Mesothelial cell of epicardium (in vitro differentiated cells): ENCODE results near the gene PHF23. TPM values are rescaled to one million over a fixed set of nuclear protein-coding genes. Genes with fewer than 3 reads are reported as not detected.

Experiments
- DNase-seq, 2 experiments: peaks; one replicate each; pipeline ENCODE4 v3.0.0; 2021; ENCODE audit warnings: low spot score in 2 of 2; ENCODE audit not compliant: unreplicated experiment in 2 of 2
- H3K27ac Mint-ChIP-seq: 2 replicates; pipeline ENCODE4 v1.8.0; 2021; ENCODE audit warnings: mixed read lengths
- H3K27me3 Mint-ChIP-seq: 2 replicates; pipeline ENCODE4 v1.8.0; 2021; ENCODE audit warnings: low read depth, mixed read lengths
- H3K36me3 Mint-ChIP-seq: 2 replicates; pipeline ENCODE4 v1.8.0; 2021; ENCODE audit warnings: mixed read lengths
- H3K4me1 Mint-ChIP-seq: 2 replicates; pipeline ENCODE4 v1.8.0; 2021; ENCODE audit warnings: mixed read lengths
- H3K4me3 Mint-ChIP-seq: 2 replicates; pipeline ENCODE4 v1.8.0; 2021; ENCODE audit warnings: mild to moderate bottlenecking, moderate library complexity, mixed read lengths
- H3K9me3 Mint-ChIP-seq: 2 replicates; pipeline ENCODE4 v1.8.0; 2021; ENCODE audit warnings: mixed read lengths
- total RNA-seq: library from RNA; stranded (reverse); gene quantifications from 3 replicates; pipeline ENCODE4 v1.2.1, GENCODE V29; 2021
- TF ChIP-seq, protein P1 (sequence below): fragments of 200-600 bp; sonication (generic); IDR thresholded peaks from one replicate; pipeline ENCODE4 v1.5.0; 2021; ENCODE audit warnings: antibody characterized with exemption; ENCODE audit not compliant: unreplicated experiment

PHF23 gene
- total RNA-seq, 1 donor from 2014 or later, result 57.1 TPM

DNA sequence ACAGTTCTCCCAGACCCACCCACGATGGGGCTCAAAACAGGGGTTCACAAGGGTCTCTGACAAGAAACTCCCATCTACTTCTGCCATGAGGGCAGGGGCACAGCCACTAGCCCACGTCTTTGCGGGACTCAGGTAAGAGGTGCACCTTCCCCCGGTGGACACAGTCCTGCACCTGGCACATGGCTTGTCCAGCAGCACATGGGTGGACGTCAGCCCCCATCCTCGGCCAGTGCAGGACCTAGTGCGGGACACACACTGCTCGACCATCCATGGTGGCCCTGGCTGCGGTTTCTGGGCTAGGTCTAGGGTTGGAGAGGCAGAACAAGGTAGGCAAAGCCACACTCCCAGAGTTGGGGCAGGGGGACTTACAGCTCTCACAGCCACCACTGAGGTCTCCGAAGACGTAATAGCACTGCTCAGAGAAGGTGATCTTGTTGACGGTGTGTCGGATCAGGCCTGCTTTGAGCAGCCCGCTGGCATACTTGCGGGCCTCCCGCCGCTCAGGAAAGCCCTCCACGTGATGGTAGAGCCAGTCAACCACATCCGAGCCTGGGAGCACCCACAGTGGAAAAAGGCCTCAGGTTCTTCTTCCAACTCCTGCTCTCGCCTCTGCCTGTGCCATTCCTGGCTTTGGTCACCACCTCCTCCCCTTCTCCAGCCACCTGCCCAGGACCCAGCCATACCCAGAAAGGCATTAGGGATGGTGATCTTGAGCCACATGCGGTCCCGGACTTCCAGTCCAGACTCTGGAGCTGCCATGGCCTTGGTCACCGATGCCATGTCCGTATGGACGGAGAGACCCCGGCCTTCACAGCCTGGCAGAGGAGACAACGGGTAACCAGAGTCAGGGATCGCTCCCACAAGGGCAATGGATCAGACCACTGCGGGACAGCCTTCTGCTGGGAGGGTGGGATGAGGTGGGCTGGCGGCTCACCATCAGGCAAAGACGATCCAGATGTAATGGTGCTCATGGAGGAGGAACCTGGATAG lies 12.2 kb downstream of the PHF23 start:
- H3K4me1 Mint-ChIP-seq, result peaks cover 2% of the 10 kb centered on the region
- no peaks in the 10 kb centered on the region for H3K27me3 Mint-ChIP-seq
- no peak overlapping the region for H3K27ac Mint-ChIP-seq
- H3K36me3 Mint-ChIP-seq, result peaks cover 20% of the 10 kb centered on the region
- no peaks in the 10 kb centered on the region for H3K9me3 Mint-ChIP-seq
- H3K4me3 Mint-ChIP-seq, result no peak overlapping the region
- no peak for DNase-seq
- TF ChIP-seq, protein P1, sequence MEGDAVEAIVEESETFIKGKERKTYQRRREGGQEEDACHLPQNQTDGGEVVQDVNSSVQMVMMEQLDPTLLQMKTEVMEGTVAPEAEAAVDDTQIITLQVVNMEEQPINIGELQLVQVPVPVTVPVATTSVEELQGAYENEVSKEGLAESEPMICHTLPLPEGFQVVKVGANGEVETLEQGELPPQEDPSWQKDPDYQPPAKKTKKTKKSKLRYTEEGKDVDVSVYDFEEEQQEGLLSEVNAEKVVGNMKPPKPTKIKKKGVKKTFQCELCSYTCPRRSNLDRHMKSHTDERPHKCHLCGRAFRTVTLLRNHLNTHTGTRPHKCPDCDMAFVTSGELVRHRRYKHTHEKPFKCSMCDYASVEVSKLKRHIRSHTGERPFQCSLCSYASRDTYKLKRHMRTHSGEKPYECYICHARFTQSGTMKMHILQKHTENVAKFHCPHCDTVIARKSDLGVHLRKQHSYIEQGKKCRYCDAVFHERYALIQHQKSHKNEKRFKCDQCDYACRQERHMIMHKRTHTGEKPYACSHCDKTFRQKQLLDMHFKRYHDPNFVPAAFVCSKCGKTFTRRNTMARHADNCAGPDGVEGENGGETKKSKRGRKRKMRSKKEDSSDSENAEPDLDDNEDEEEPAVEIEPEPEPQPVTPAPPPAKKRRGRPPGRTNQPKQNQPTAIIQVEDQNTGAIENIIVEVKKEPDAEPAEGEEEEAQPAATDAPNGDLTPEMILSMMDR, result no peak

DNA sequence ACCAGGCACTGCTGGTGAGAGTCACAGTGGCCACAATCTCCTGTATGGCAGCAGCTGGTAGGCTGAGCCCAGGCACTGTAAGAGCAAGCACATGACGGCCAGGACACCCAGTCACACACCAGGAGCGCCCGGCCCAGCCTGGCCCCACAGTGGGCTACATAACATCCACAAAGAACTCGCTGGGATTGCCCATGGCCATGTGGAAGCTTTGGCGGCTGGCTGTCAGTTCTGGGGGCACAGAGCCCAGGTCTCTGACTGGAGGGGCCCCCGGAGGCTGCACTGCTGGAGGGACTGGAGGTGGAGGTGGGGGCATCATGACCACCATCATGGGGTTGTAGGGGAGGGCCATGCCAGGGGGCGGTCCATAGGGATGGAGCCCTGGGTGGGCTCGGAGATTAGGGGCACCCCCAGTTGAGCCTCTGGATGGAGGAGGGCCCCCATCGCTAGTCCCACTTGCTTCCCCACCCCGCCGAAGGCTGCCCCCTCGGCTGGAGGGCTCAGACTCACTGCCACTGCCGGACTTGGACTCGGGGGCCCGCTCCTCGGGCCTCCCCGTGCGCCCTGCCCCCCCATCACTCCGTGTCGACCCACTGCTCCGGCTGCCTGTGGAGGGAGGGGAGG lies 13.4 kb downstream of the PHF23 start:
- Mint-ChIP-seq H3K27ac (no peak overlapping the region), H3K27me3 (no peaks in the 10 kb centered on the region), H3K4me3 (no peak overlapping the region), H3K4me1 (peaks cover 3% of the 10 kb centered on the region), H3K9me3 (no peaks in the 10 kb centered on the region), H3K36me3 (peaks cover 18% of the 10 kb centered on the region)
- TF ChIP-seq, protein P1, result no peak
- DNase-seq, result no peak

DNA sequence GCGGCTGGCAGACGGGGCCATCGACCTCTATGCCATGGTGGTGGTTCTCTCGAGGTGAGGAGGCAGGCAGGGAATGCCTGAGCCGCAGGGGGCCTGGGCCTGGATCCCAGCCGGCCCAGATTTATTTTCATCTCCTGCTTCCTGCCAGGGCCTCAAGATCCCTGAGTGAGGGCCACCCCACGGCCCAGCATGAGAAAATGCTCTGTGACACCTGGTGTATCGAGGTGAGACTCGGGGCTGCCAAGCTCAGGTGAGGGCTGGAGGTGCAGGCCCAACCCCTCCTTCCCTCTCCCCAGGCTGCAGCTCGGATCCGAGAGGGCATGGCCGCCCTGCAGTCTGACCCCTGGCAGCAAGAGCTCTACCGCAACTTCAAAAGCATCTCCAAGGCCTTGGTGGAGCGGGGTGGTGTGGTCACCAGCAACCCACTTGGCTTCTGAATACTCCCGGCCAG lies 14.6 kb downstream of the PHF23 start:
- Mint-ChIP-seq H3K4me1 (peaks cover 9% of the 10 kb centered on the region), H3K27me3 (no peaks in the 10 kb centered on the region), H3K4me3 (no peak overlapping the region), H3K36me3 (peaks cover 18% of the 10 kb centered on the region), H3K9me3 (no peaks in the 10 kb centered on the region), H3K27ac (no peak overlapping the region)
- TF ChIP-seq, protein P1, result no peak
- no peak for DNase-seq

DNA sequence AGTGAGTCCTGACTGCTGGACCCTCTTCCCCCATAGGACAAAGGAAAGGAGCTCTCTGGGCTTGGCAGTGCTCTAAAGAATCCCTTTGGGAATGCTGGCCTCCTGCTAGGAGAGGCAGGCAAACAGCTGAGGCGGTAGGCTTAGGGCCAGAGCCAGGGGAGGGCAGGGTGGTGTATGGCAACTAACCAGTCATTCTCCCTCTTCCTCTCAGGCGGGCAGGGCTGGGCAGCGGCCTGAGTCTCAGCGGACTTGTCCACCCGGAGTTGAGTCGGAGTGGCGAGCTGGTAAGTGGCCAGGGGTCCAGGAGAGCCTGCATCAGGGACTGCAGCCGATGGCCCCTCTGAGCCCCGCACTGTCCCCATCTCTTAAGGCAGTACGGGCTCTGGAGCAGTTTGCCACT lies 15.1 kb downstream of the PHF23 start:
- Mint-ChIP-seq H3K27ac (no peak overlapping the region), H3K4me3 (no peak overlapping the region), H3K27me3 (no peaks in the 10 kb centered on the region), H3K9me3 (no peaks in the 10 kb centered on the region), H3K4me1 (peaks cover 14% of the 10 kb centered on the region), H3K36me3 (peaks cover 14% of the 10 kb centered on the region)
- TF ChIP-seq, protein P1, result no peak
- no peak for DNase-seq

DNA sequence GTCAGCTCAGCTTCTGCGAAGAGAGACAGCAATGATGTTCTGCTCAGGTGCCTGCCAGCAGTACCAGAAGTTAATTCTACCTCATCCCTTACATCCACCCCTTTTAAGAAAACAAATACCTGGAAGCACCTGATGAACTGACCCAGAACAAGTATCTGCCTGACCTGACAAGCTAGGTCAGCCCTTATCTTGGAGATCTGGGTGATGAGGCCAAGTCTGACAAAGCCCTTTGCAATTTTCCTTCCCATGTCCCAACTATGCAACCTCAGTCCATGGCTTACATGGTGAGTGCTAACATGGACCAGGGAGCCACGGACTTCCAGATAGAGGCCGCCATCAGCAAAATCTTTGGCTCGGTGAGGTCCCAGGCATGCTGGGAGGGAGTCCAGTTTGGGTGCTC lies 15.9 kb downstream of the PHF23 start:
- Mint-ChIP-seq H3K36me3 (peaks cover 12% of the 10 kb centered on the region), H3K27ac (no peak overlapping the region), H3K4me3 (no peak overlapping the region), H3K27me3 (no peaks in the 10 kb centered on the region), H3K4me1 (peaks cover 21% of the 10 kb centered on the region), H3K9me3 (no peaks in the 10 kb centered on the region)
- TF ChIP-seq, protein P1, result no peak
- DNase-seq, result no peak
